ENCODE measurements around the gene SPTA1. TPM values are rescaled to one million over a fixed set of nuclear protein-coding genes. Genes with fewer than 3 reads are reported as not detected.

Gene SPTA1
- total RNA-seq, 1 donor from 2014 or later = not detected

- no peak for TF ChIP-seq CTCF (IDR thresholded peaks at IDR 0.05; ENCODE audit: partially characterized antibody, unreplicated experiment)
- no peaks in the 10 kb centered on the region for H3K4me1 Mint-ChIP-seq (ENCODE audit: low read depth, unreplicated experiment)
- no peak overlapping the region for H3K27ac Mint-ChIP-seq (ENCODE audit: unreplicated experiment)
- peaks cover 3% of the 10 kb centered on the region for H3K27me3 Mint-ChIP-seq (ENCODE audit: unreplicated experiment)
- no peaks in the 10 kb centered on the region for H3K36me3 Mint-ChIP-seq (ENCODE audit: unreplicated experiment)
- no peak overlapping the region for H3K4me3 Mint-ChIP-seq (ENCODE audit: unreplicated experiment)
- no peak for DNase-seq
- no peaks in the 10 kb centered on the region for H3K9me3 Mint-ChIP-seq (ENCODE audit: unreplicated experiment)
Measured at GRCh38 chr1:158728510-158729225, 42.2 kb upstream of the SPTA1 start.

DNA sequence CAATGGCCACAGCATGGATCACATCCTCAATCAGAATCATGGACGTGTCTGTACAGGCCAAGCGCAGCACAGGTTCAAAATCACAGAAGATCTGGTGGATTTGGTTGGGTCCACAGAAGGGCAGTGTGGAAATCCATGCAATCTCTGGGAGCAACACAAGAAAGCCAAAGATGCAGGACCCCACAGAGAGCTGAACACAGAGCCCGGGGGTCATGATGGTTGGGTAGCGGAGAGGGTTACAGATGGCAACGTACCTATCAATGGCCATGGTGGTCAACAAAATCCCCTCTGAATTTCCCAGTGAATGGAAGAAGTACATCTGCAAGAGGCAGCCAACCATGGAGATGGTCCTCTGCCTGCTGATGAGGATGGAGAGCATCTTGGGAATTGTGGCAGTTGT, 37.9 kb upstream of the SPTA1 start:
- H3K4me1 Mint-ChIP-seq (ENCODE audit: low read depth, unreplicated experiment) = no peaks in the 10 kb centered on the region
- H3K4me3 Mint-ChIP-seq (ENCODE audit: unreplicated experiment) = no peak overlapping the region
- H3K9me3 Mint-ChIP-seq (ENCODE audit: unreplicated experiment) = no peaks in the 10 kb centered on the region
- H3K27ac Mint-ChIP-seq (ENCODE audit: unreplicated experiment) = no peak overlapping the region
- no peaks in the 10 kb centered on the region for H3K36me3 Mint-ChIP-seq (ENCODE audit: unreplicated experiment)
- H3K27me3 Mint-ChIP-seq (ENCODE audit: unreplicated experiment) = peaks cover 3% of the 10 kb centered on the region
- DNase-seq = no peak
- no peak for TF ChIP-seq CTCF (IDR thresholded peaks at IDR 0.05; ENCODE audit: partially characterized antibody, unreplicated experiment)

DNA sequence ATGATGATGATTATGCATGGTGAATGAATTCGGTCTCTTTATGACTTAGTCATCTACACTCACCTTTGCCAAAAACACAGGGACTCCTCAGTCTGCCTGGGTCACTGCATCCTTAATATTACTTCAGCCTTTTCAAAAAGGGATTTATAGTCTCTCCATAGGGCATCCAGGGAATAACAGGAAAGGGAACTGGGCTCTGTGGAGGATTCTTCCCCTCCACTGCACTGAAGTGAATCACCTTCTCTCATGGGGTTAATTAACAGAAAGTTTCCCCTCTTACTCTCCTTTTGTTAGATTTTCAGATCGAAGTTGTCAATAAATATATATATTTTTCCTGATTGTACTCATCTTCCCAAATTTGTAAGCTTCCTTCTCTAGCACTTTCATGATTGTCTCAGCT, 34.1 kb upstream of the SPTA1 start, which contains the start of gene OR6K3:
Gene OR6K3, minus strand, starts transcription at position 101 of the 400 bp plus-strand sequence. CDS start 2,605 bp downstream, outside the sequence.
- TF ChIP-seq CTCF (IDR thresholded peaks at IDR 0.05; ENCODE audit: partially characterized antibody, unreplicated experiment) = no peak
- Mint-ChIP-seq H3K27ac (ENCODE audit: unreplicated experiment) (no peak within 1 kb of the TSS), H3K4me3 (ENCODE audit: unreplicated experiment) (no peak within 1 kb of the TSS), H3K36me3 (ENCODE audit: unreplicated experiment) (no peaks in the 10 kb centered on the region), H3K4me1 (ENCODE audit: low read depth, unreplicated experiment) (no peaks in the 10 kb centered on the region), H3K9me3 (ENCODE audit: unreplicated experiment) (no peaks in the 10 kb centered on the region), H3K27me3 (ENCODE audit: unreplicated experiment) (peaks cover 3% of the 10 kb centered on the region)
- no peak for DNase-seq

- Mint-ChIP-seq H3K27me3 (ENCODE audit: unreplicated experiment) (peaks cover 3% of the 10 kb centered on the region), H3K4me3 (ENCODE audit: unreplicated experiment) (no peak overlapping the region), H3K27ac (ENCODE audit: unreplicated experiment) (no peak overlapping the region), H3K4me1 (ENCODE audit: low read depth, unreplicated experiment) (no peaks in the 10 kb centered on the region), H3K9me3 (ENCODE audit: unreplicated experiment) (no peaks in the 10 kb centered on the region), H3K36me3 (ENCODE audit: unreplicated experiment) (no peaks in the 10 kb centered on the region)
- TF ChIP-seq CTCF (IDR thresholded peaks at IDR 0.05; ENCODE audit: partially characterized antibody, unreplicated experiment) = no peak
- no peak for DNase-seq
Measured at GRCh38 chr1:158719664-158720063, 33.1 kb upstream of the SPTA1 start.

- Mint-ChIP-seq H3K27ac (ENCODE audit: unreplicated experiment) (no peak overlapping the region), H3K4me1 (ENCODE audit: low read depth, unreplicated experiment) (no peaks in the 10 kb centered on the region), H3K4me3 (ENCODE audit: unreplicated experiment) (no peak overlapping the region), H3K9me3 (ENCODE audit: unreplicated experiment) (no peaks in the 10 kb centered on the region), H3K36me3 (ENCODE audit: unreplicated experiment) (no peaks in the 10 kb centered on the region), H3K27me3 (ENCODE audit: unreplicated experiment) (no peaks in the 10 kb centered on the region)
- TF ChIP-seq CTCF (IDR thresholded peaks at IDR 0.05; ENCODE audit: partially characterized antibody, unreplicated experiment) = no peak
- no peak for DNase-seq
Measured at GRCh38 chr1:158717344-158717743, 30.8 kb upstream of the SPTA1 start.

Data from glutamatergic neuron (in vitro differentiated cells).